Nephron progenitor cell (in vitro differentiated cells): Measurements from ENCODE around the gene MYORG.
A peak's percentile ranks its signal among the peaks of the same experiment; 100 is the strongest.
"Not testable (repeated sequence)": the region's sequence is repeated elsewhere in the genome, so short reads cannot be mapped to it uniquely, and the experiment has no call there.

ENCODE experiments used
- DNase-seq: peaks from one replicate; pipeline ENCODE4 v3.0.0; 2021
- H3K27ac Mint-ChIP-seq: 2 replicates; pipeline ENCODE4 v1.8.0; 2021; ENCODE audit warnings: mild to moderate bottlenecking, moderate library complexity, mixed read lengths
- H3K27me3 Mint-ChIP-seq: 2 replicates; pipeline ENCODE4 v1.8.0; 2021; ENCODE audit warnings: mild to moderate bottlenecking, low read depth, mixed read lengths; ENCODE audit not compliant: poor library complexity
- H3K36me3 Mint-ChIP-seq: 2 replicates; pipeline ENCODE4 v1.8.0; 2021; ENCODE audit warnings: low read depth, mixed read lengths
- H3K4me1 Mint-ChIP-seq: 2 replicates; pipeline ENCODE4 v1.8.0; 2021; ENCODE audit warnings: mixed read lengths
- H3K4me3 Mint-ChIP-seq: 2 replicates; pipeline ENCODE4 v1.8.0; 2021; ENCODE audit warnings: mild to moderate bottlenecking, moderate library complexity, mixed read lengths
- H3K9me3 Mint-ChIP-seq: 2 replicates; pipeline ENCODE4 v1.8.0; 2021; ENCODE audit warnings: mild to moderate bottlenecking, moderate library complexity, mixed read lengths
- CTCF ChIP-seq: fragments of 200-600 bp; sonication (generic); IDR thresholded peaks from 2 replicates; pipeline ENCODE4 v1.5.0; 2021; ENCODE audit warnings: antibody characterized with exemption

The MYORG gene

GRCh38 chr9:34346873-34347799 is 29.6 kb downstream of the MYORG start:
- no peak for TF ChIP-seq CTCF
- H3K27ac Mint-ChIP-seq = peak overlapping the region; percentile 80
- peaks cover 7% of the 10 kb centered on the region for H3K27me3 Mint-ChIP-seq
- H3K9me3 Mint-ChIP-seq = no peaks in the 10 kb centered on the region
- H3K4me1 Mint-ChIP-seq = no peaks in the 10 kb centered on the region
- no peak overlapping the region for H3K4me3 Mint-ChIP-seq
- DNase-seq = no peak
- peaks cover 13% of the 10 kb centered on the region for H3K36me3 Mint-ChIP-seq

GRCh38 chr9:34343605-34344004 is 33.1 kb downstream of the MYORG start:
- DNase-seq = no peak
- Mint-ChIP-seq H3K4me3 (no peak overlapping the region), H3K4me1 (no peaks in the 10 kb centered on the region), H3K9me3 (no peaks in the 10 kb centered on the region), H3K36me3 (peaks cover 14% of the 10 kb centered on the region), H3K27me3 (peaks cover 3% of the 10 kb centered on the region), H3K27ac (no peak overlapping the region)
- no peak for TF ChIP-seq CTCF

- TF ChIP-seq CTCF = no peak
- H3K27ac Mint-ChIP-seq = no peak overlapping the region
- H3K27me3 Mint-ChIP-seq = peaks cover 3% of the 10 kb centered on the region
- H3K36me3 Mint-ChIP-seq = peaks cover 14% of the 10 kb centered on the region
- no peak for DNase-seq
- no peak overlapping the region for H3K4me3 Mint-ChIP-seq
- no peaks in the 10 kb centered on the region for H3K9me3 Mint-ChIP-seq
- H3K4me1 Mint-ChIP-seq = no peaks in the 10 kb centered on the region
These were observed 33.6 kb downstream of the MYORG start for GRCh38 chr9:34343090-34343489.

- peaks cover 3% of the 10 kb centered on the region for H3K27me3 Mint-ChIP-seq
- no peaks in the 10 kb centered on the region for H3K4me1 Mint-ChIP-seq
- DNase-seq = no peak
- no peak overlapping the region for H3K27ac Mint-ChIP-seq
- peaks cover 14% of the 10 kb centered on the region for H3K36me3 Mint-ChIP-seq
- H3K4me3 Mint-ChIP-seq = no peak overlapping the region
- TF ChIP-seq CTCF = no peak
- H3K9me3 Mint-ChIP-seq = no peaks in the 10 kb centered on the region
These were observed 34.9 kb downstream of the MYORG start for GRCh38 chr9:34341659-34342295.

GRCh38 chr9:34338665-34339385 is 37.9 kb downstream of the MYORG start:
- Mint-ChIP-seq H3K27ac (no peak overlapping the region), H3K36me3 (peaks cover 13% of the 10 kb centered on the region), H3K4me3 (no peak overlapping the region), H3K9me3 (no peaks in the 10 kb centered on the region), H3K4me1 (peaks cover 18% of the 10 kb centered on the region), H3K27me3 (no peaks in the 10 kb centered on the region)
- no peak for DNase-seq
- no peak for TF ChIP-seq CTCF

GRCh38 chr9:34338079-34338478 is 38.6 kb downstream of the MYORG start:
- not testable (repeated sequence) for H3K27ac Mint-ChIP-seq, H3K36me3 Mint-ChIP-seq, H3K4me3 Mint-ChIP-seq, H3K27me3 Mint-ChIP-seq, H3K9me3 Mint-ChIP-seq, DNase-seq
- H3K4me1 Mint-ChIP-seq = peaks cover 18% of the 10 kb centered on the region
